Vagina (tissue), 2 donors: ENCODE results near the gene OPRD1. TPM values are rescaled to one million over a fixed set of nuclear protein-coding genes. Genes with fewer than 3 reads are reported as not detected.
"Not testable (repeated sequence)": the region's sequence is repeated elsewhere in the genome, so short reads cannot be mapped to it uniquely, and the experiment has no call there.

Experiments used
- DNase-seq, 2 donors: peaks; one replicate each; pipeline ENCODE4 v3.0.0-alpha.2; 2017; ENCODE audit errors: extremely low spot score in 2 of 2
- H3K27ac ChIP-seq: fragments of 200-600 bp; sonication (generic); one replicate; pipeline ENCODE4 v1.5.1; 2019
- H3K27me3 ChIP-seq: fragments of 200-600 bp; sonication (generic); one replicate; pipeline ENCODE4 v1.5.1; 2019
- H3K36me3 ChIP-seq, 2 donors: fragments of 200-600 bp; sonication (generic); one replicate each; pipeline ENCODE4 v1.5.1; 2017 to 2019
- H3K4me1 ChIP-seq: fragments of 200-600 bp; sonication (generic); one replicate; pipeline ENCODE4 v1.5.1; 2019
- H3K4me3 ChIP-seq, 2 donors: fragments of 200-600 bp; sonication (generic); 1 replicate in 1 of 2; 2 replicates in 1 of 2; pipeline ENCODE4 v1.5.1; 2016 to 2019
- H3K9me3 ChIP-seq: fragments of 200-600 bp; sonication (generic); one replicate; pipeline ENCODE4 v1.5.1; 2019
- CTCF ChIP-seq, 3 experiments: fragments of 450-650 bp in 2 of 3; fragments of 200-600 bp in 1 of 3; sonication (generic) in 1 of 3; IDR thresholded peaks; one replicate each; pipeline ENCODE4 v1.5.1; 2017 to 2019; ENCODE audit warnings: antibody characterized with exemption in 3 of 3, mild to moderate bottlenecking in 2 of 3, moderate library complexity in 2 of 3
- POLR2A ChIP-seq, 2 donors: fragments of 450-650 bp; IDR thresholded peaks; one replicate each; pipeline ENCODE4 v1.6.1; 2017; ENCODE audit warnings: antibody characterized with exemption in 2 of 2, mild to moderate bottlenecking in 2 of 2, moderate library complexity in 2 of 2
- POLR2AphosphoS5 ChIP-seq, 2 donors: sonication (generic); formaldehyde crosslinking; IDR thresholded peaks; one replicate each; pipeline ENCODE4 v1.9.0; 2017; ENCODE audit warnings: antibody characterized with exemption in 2 of 2, mild to moderate bottlenecking in 2 of 2, low read depth in 1 of 2; ENCODE audit not compliant: insufficient read depth in 1 of 2
- intact Hi-C: fragments of 100-400 bp; cut with DNase I; formaldehyde crosslinking; loops from one replicate; pipeline ENCODE4 v1.15.1; 2023
- total RNA-seq: library from RNA; depleted of rRNA; stranded (reverse); fragments of >200 nt; gene quantifications from one replicate; pipeline ENCODE4 v1.2.3, GENCODE V29; 2016

Gene OPRD1
- total RNA-seq, 1 donor from 2014 or later, result 2.2 TPM

- no peaks in the 10 kb centered on the region for H3K9me3 ChIP-seq
- no peaks in the 10 kb centered on the region for H3K27me3 ChIP-seq
- intact Hi-C loops, result loop anchor here (10.0 kb wide), 1 partner anchor 253 kb away; no protein-coding TSS in a partner anchor
- H3K4me1 ChIP-seq, result no peaks in the 10 kb centered on the region
- no peak overlapping the region for H3K27ac ChIP-seq
- TF ChIP-seq POLR2A (IDR thresholded peaks at IDR 0.05) (no peak), POLR2AphosphoS5 (IDR thresholded peaks at IDR 0.05; ENCODE audit: insufficient read depth in 1 of 2, low read depth in 1 of 2) (no peak), CTCF (IDR thresholded peaks at IDR 0.05) (no peak)
- H3K4me3 ChIP-seq, result no peak overlapping the region
- DNase-seq, result no peak
- H3K36me3 ChIP-seq, result no peaks in the 10 kb centered on the region
Observed at GRCh38 chr1:28782011-28782410, 30.0 kb upstream of the OPRD1 start.

- Histone ChIP-seq H3K36me3 (no peaks in the 10 kb centered on the region), H3K27ac (no peak overlapping the region), H3K27me3 (no peaks in the 10 kb centered on the region), H3K4me1 (no peaks in the 10 kb centered on the region), H3K9me3 (no peaks in the 10 kb centered on the region), H3K4me3 (no peak overlapping the region)
- intact Hi-C loops, result loop anchor here (10.0 kb wide), 1 partner anchor 251 kb away; no protein-coding TSS in a partner anchor
- TF ChIP-seq POLR2A (IDR thresholded peaks at IDR 0.05) (no peak), POLR2AphosphoS5 (IDR thresholded peaks at IDR 0.05; ENCODE audit: insufficient read depth in 1 of 2, low read depth in 1 of 2) (no peak), CTCF (IDR thresholded peaks at IDR 0.05) (no peak)
- no peak for DNase-seq
Observed at GRCh38 chr1:28783363-28783762, 28.6 kb upstream of the OPRD1 start.

DNA sequence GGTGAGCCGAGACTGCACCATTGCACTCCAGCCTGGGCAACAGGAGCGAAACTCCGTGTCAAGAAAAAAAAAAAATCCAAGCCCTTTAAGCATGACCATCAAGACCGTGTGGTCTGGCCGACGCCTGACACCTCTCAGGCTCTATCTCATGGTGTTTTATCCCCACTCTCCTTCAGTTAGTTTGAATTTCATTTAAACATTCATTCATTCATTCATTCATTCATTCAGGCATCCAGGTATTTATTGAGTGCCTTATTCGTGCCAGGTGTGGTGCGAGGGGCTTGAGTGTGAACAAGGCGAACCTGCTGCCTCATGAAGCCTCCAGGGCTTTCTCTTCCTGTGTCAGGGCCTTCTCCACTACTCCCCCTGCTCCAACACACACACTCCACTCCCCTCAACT is 22.6 kb upstream of the OPRD1 start:
- H3K9me3 ChIP-seq, result no peaks in the 10 kb centered on the region
- intact Hi-C loops, result loop anchor here (5.0 to 10.0 kb wide), 2 partner anchors 83 to 245 kb away; no protein-coding TSS in a partner anchor
- H3K36me3 ChIP-seq, result no peaks in the 10 kb centered on the region
- no peak overlapping the region for H3K4me3 ChIP-seq
- no peak overlapping the region for H3K27ac ChIP-seq
- no peaks in the 10 kb centered on the region for H3K27me3 ChIP-seq
- DNase-seq, result no peak
- TF ChIP-seq POLR2A (IDR thresholded peaks at IDR 0.05) (no peak), CTCF (IDR thresholded peaks at IDR 0.05) (no peak), POLR2AphosphoS5 (IDR thresholded peaks at IDR 0.05; ENCODE audit: insufficient read depth in 1 of 2, low read depth in 1 of 2) (no peak)
- H3K4me1 ChIP-seq, result no peaks in the 10 kb centered on the region

- intact Hi-C loops, result loop anchor here (5.0 to 10.0 kb wide), 2 partner anchors 82 to 245 kb away; no protein-coding TSS in a partner anchor
- Histone ChIP-seq H3K27ac (no peak overlapping the region), H3K4me3 (no peak overlapping the region), H3K4me1 (no peaks in the 10 kb centered on the region), H3K9me3 (no peaks in the 10 kb centered on the region), H3K36me3 (no peaks in the 10 kb centered on the region), H3K27me3 (no peaks in the 10 kb centered on the region)
- TF ChIP-seq CTCF (IDR thresholded peaks at IDR 0.05), result no peak
- TF ChIP-seq POLR2AphosphoS5 (IDR thresholded peaks at IDR 0.05; ENCODE audit: insufficient read depth in 1 of 2, low read depth in 1 of 2), result no peak
- no peak for TF ChIP-seq POLR2A (IDR thresholded peaks at IDR 0.05)
- no peak for DNase-seq
Observed at GRCh38 chr1:28789816-28790215, 22.2 kb upstream of the OPRD1 start.

DNA sequence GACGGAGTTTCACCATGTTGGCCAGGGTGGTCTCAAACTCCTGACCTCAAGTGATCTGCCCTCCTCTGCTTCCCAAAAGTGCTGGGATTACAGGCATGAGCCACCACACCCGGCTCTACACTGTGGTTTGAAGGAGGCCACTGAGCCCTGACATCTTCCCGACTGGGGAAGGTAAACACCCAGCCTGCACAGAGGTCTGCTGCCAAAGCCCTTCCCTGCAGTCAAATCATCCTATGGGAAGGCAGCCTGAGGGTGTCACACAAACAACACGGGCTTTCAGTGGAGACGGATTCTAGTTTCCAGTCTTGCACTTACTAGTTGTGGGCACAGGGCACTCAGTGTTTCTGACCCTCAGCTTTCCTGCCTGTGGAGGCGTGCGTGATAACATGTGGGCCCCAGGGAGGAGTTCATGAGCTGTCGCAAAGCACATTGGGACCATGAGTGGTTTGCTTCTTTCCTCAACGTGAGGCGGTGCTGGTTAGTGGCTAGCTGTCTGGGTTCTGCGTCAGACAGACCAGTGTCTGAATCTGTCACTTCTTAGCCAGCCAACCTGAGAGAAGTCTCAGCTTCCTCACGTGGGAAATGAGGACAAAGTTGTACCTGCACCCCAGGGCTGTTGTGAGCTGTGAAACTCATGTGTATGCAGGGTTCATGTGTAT is 21.5 kb upstream of the OPRD1 start:
- intact Hi-C loops, result no loop called here
- TF ChIP-seq POLR2A (IDR thresholded peaks at IDR 0.05) (no peak), POLR2AphosphoS5 (IDR thresholded peaks at IDR 0.05; ENCODE audit: insufficient read depth in 1 of 2, low read depth in 1 of 2) (no peak), CTCF (IDR thresholded peaks at IDR 0.05) (no peak)
- no peak for DNase-seq
- Histone ChIP-seq H3K4me3 (no peak overlapping the region), H3K36me3 (no peaks in the 10 kb centered on the region), H3K27me3 (no peaks in the 10 kb centered on the region), H3K4me1 (no peaks in the 10 kb centered on the region), H3K9me3 (no peaks in the 10 kb centered on the region), H3K27ac (no peak overlapping the region)

- intact Hi-C loops, H3K36me3 ChIP-seq, H3K4me3 ChIP-seq, DNase-seq, H3K9me3 ChIP-seq, H3K27me3 ChIP-seq, H3K4me1 ChIP-seq, H3K27ac ChIP-seq: not testable (repeated sequence)
Observed at GRCh38 chr1:28791929-28792328, 20.0 kb upstream of the OPRD1 start.
